Liver (tissue), 9 donors: ENCODE data around the gene YPEL3. TPM values are rescaled to one million over a fixed set of nuclear protein-coding genes. Genes with fewer than 3 reads are reported as not detected.

Experiments used
- DNase-seq: peaks from one replicate; pipeline ENCODE4 v3.0.0-alpha.2; 2017; ENCODE audit warnings: low spot score
- H3K27ac ChIP-seq, 2 donors: one replicate each; pipeline ENCODE4 v1.7.0; 2013; ENCODE audit warnings: inconsistent platforms in 2 of 2, low read length in 2 of 2, control low read depth in 1 of 2, low read depth in 1 of 2, mild to moderate bottlenecking in 1 of 2
- H3K27me3 ChIP-seq, 4 donors: one replicate each; pipeline versions ENCODE4 v1.6.1 to v1.7.0; 2013; ENCODE audit warnings: low read length in 3 of 4, inconsistent platforms in 1 of 4, mild to moderate bottlenecking in 1 of 4, moderate library complexity in 1 of 4; ENCODE audit not compliant: control insufficient read depth in 4 of 4, insufficient read depth in 4 of 4
- H3K36me3 ChIP-seq, 4 donors: one replicate each; pipeline versions ENCODE4 v1.6.1 to v1.7.0; 2013; ENCODE audit warnings: low read length in 3 of 4, mild to moderate bottlenecking in 3 of 4, low read depth in 1 of 4, moderate library complexity in 1 of 4; ENCODE audit not compliant: control insufficient read depth in 4 of 4, insufficient read depth in 3 of 4
- H3K4me1 ChIP-seq, 4 donors: one replicate each; pipeline versions ENCODE4 v1.6.1 to v1.7.0; 2013; ENCODE audit warnings: low read length in 3 of 4, mild to moderate bottlenecking in 3 of 4, moderate library complexity in 1 of 4; ENCODE audit not compliant: control insufficient read depth in 4 of 4, insufficient read depth in 4 of 4
- H3K4me3 ChIP-seq, 3 donors: one replicate each; pipeline versions ENCODE4 v1.6.1 to v1.7.0; 2013; ENCODE audit warnings: low read length in 3 of 3, control low read depth in 1 of 3, low read depth in 1 of 3, mild to moderate bottlenecking in 1 of 3
- H3K9ac ChIP-seq, 2 donors: one replicate each; pipeline ENCODE4 v1.7.0; 2013; ENCODE audit warnings: low read length in 2 of 2, mild to moderate bottlenecking in 2 of 2, moderate library complexity in 2 of 2, control low read depth in 1 of 2, low read depth in 1 of 2
- H3K9me3 ChIP-seq, 4 donors: one replicate each; pipeline versions ENCODE4 v1.6.1 to v1.7.0; 2013; ENCODE audit warnings: low read length in 3 of 4; ENCODE audit not compliant: control insufficient read depth in 4 of 4
- ATF3 ChIP-seq: IDR thresholded peaks from 2 replicates; pipeline ENCODE4 v1.6.1; 2016; ENCODE audit warnings: antibody characterized with exemption
- CTCF ChIP-seq: fragments of 150-350 bp; IDR thresholded peaks from 2 replicates; pipeline ENCODE4 v1.5.1; 2017; ENCODE audit warnings: improper control_type of control experiment, low read depth, low read length; ENCODE audit not compliant: missing input control
- EGR1 ChIP-seq, 2 donors: IDR thresholded peaks; 2 replicates each; pipeline ENCODE4 v1.6.1; 2016 to 2018; ENCODE audit warnings: antibody characterized with exemption in 2 of 2, low read depth in 2 of 2
- FOXA1 ChIP-seq: IDR thresholded peaks from 2 replicates; pipeline ENCODE4 v1.6.1; 2016; ENCODE audit warnings: antibody characterized with exemption
- FOXA2 ChIP-seq: IDR thresholded peaks from 2 replicates; pipeline ENCODE4 v1.6.1; 2016; ENCODE audit warnings: antibody characterized with exemption
- GABPA ChIP-seq, 2 donors: IDR thresholded peaks in 1 of 2; conservative IDR thresholded peaks in 1 of 2; 2 replicates each; pipeline ENCODE4 v1.6.1; 2016; ENCODE audit warnings: antibody characterized with exemption in 2 of 2, mild to moderate bottlenecking in 1 of 2, moderate library complexity in 1 of 2
- HNF4A ChIP-seq, 2 donors: conservative IDR thresholded peaks; 2 replicates each; pipeline ENCODE4 v1.6.1; 2016; ENCODE audit warnings: antibody characterized with exemption in 2 of 2, mild to moderate bottlenecking in 2 of 2
- HNF4G ChIP-seq: IDR thresholded peaks from 2 replicates; pipeline ENCODE4 v1.6.1; 2016; ENCODE audit warnings: antibody characterized with exemption
- JUND ChIP-seq, 2 donors: IDR thresholded peaks; 2 replicates each; pipeline ENCODE4 v1.6.1; 2016; ENCODE audit warnings: antibody characterized with exemption in 2 of 2
- MAX ChIP-seq: IDR thresholded peaks from 2 replicates; pipeline ENCODE4 v1.6.1; 2016; ENCODE audit warnings: antibody characterized with exemption
- NR2F2 ChIP-seq: IDR thresholded peaks from 2 replicates; pipeline ENCODE4 v1.6.1; 2016; ENCODE audit warnings: antibody characterized with exemption
- RAD21 ChIP-seq, 2 donors: IDR thresholded peaks; 2 replicates each; pipeline ENCODE4 v1.6.1; 2016; ENCODE audit warnings: antibody characterized with exemption in 2 of 2, mild to moderate bottlenecking in 2 of 2
- REST ChIP-seq: IDR thresholded peaks from 2 replicates; pipeline ENCODE4 v1.6.1; 2016; ENCODE audit warnings: antibody characterized with exemption, mild to moderate bottlenecking
- RXRA ChIP-seq, 2 donors: IDR thresholded peaks; 2 replicates each; pipeline ENCODE4 v1.6.1; 2017 to 2018; ENCODE audit warnings: antibody characterized with exemption in 2 of 2, mild to moderate bottlenecking in 1 of 2
- SP1 ChIP-seq: IDR thresholded peaks from 2 replicates; pipeline ENCODE4 v1.6.1; 2018; ENCODE audit warnings: antibody characterized with exemption, mild to moderate bottlenecking
- TAF1 ChIP-seq: conservative IDR thresholded peaks from 2 replicates; pipeline ENCODE4 v1.6.1; 2016; ENCODE audit warnings: antibody characterized with exemption, mild to moderate bottlenecking
- YY1 ChIP-seq: IDR thresholded peaks from 2 replicates; pipeline ENCODE4 v1.6.1; 2016; ENCODE audit warnings: antibody characterized with exemption, mild to moderate bottlenecking
- ZBTB33 ChIP-seq: IDR thresholded peaks from 2 replicates; pipeline ENCODE4 v1.6.1; 2016; ENCODE audit warnings: antibody characterized with exemption
- WGBS: extraction: QIAGEN DNeasy Blood & Tissue Kit; methylation state at CpG from one replicate; pipeline ENCODE4 v1.1.7; 2013; 5-methylcytosine and 5-hydroxymethylcytosine counted together
- polyA plus RNA-seq, 2 donors: library from polyadenylated mRNA; stranded (reverse) in 1 of 2; unstranded in 1 of 2; fragments of 200-250 nt in 1 of 2; fragments of >200 nt in 1 of 2; fragmentation: Nextera tagmentation in 1 of 2; extraction: Ambion mirVana in 1 of 2; gene quantifications; one replicate each; pipeline versions ENCODE4 v1.2.1 to v1.2.3, GENCODE V29; 2013 to 2015
- total RNA-seq, 2 donors: library from RNA; depleted of rRNA; stranded (reverse); fragments of >200 nt; gene quantifications; one replicate each; pipeline ENCODE4 v1.2.3, GENCODE V29; 2014
- donor health status: healthy.
- donor health status: healthy.
- donor health status: healthy.
- donor health status: healthy.
- donor health status: healthy.

The YPEL3 gene
- total and polyA plus RNA-seq, 4 donors = 10.5 to 42.7 (median 24.5) TPM

- TF ChIP-seq YY1 = peak; percentile 39
- peak; percentile 10 for TF ChIP-seq SP1
- no peak for TF ChIP-seq TAF1
- no peak for TF ChIP-seq HNF4A (conservative IDR thresholded peaks at IDR 0.05)
- no peak for TF ChIP-seq JUND (IDR thresholded peaks at IDR 0.05)
Observed at GRCh38 chr16:30092373-30093010, 3.5 kb downstream of the YPEL3 start (continued).

- Histone ChIP-seq H3K4me3 (peak within 1 kb of the TSS; percentile 51 to 69 (median 57)), H3K4me1 (peaks cover 12 to 41% (median 27%) of the 10 kb centered on the region in 4 donors), H3K27ac (peak within 1 kb of the TSS; percentile 83 to 88), H3K9ac (peak within 1 kb of the TSS; percentile 10 to 73), H3K27me3 (no peaks in the 10 kb centered on the region), H3K36me3 (peaks cover 0 to 6% (median under 1%) of the 10 kb centered on the region in 4 donors), H3K9me3 (no peaks in the 10 kb centered on the region)
- peak; percentile 93 for DNase-seq
- 2% methylated on average over 76 of the region's 76 CpGs for WGBS
- TF ChIP-seq HNF4G = no peak
- peak; percentile 76 for TF ChIP-seq RAD21 (IDR thresholded peaks at IDR 0.05)
- no peak for TF ChIP-seq NR2F2
- TF ChIP-seq MAX = no peak
- no peak for TF ChIP-seq FOXA1
- TF ChIP-seq REST = no peak
- no peak for TF ChIP-seq JUND (IDR thresholded peaks at IDR 0.05)
- TF ChIP-seq GABPA (IDR thresholded peaks at IDR 0.05 in 1 of 2, conservative IDR thresholded peaks at IDR 0.05 in 1 of 2) = peak in 1 of 2 donors; percentile 58
- peak; percentile 81 for TF ChIP-seq CTCF
- no peak for TF ChIP-seq ZBTB33
- no peak for TF ChIP-seq FOXA2
- TF ChIP-seq TAF1 = no peak
- no peak for TF ChIP-seq ATF3
- TF ChIP-seq EGR1 (IDR thresholded peaks at IDR 0.05; ENCODE audit: low read depth in 2 of 2) = no peak
- peak; percentile 46 to 57 for TF ChIP-seq RXRA (IDR thresholded peaks at IDR 0.05)
- peak; percentile 16 for TF ChIP-seq SP1
- no peak for TF ChIP-seq YY1
- no peak for TF ChIP-seq HNF4A (conservative IDR thresholded peaks at IDR 0.05)
Observed at GRCh38 chr16:30091474-30092372, 4.3 kb downstream of the YPEL3 start, which contains the start of gene TBX6. Gene TBX6, minus strand, starts transcription at chr16:30091924. Its CDS starts 731 bp downstream, at chr16:30091193.
